ELF-1 (cell line): ENCODE data around the gene SEMA3B.
"Not testable (repeated sequence)": the region's sequence is repeated elsewhere in the genome, so short reads cannot be mapped to it uniquely, and the experiment has no call there.

ENCODE experiments used
- DNase-seq: peaks from one replicate; pipeline ENCODE4 v3.0.0-alpha.2; 2016; ENCODE audit warnings: low read depth, low spot score

SEMA3B gene

DNA sequence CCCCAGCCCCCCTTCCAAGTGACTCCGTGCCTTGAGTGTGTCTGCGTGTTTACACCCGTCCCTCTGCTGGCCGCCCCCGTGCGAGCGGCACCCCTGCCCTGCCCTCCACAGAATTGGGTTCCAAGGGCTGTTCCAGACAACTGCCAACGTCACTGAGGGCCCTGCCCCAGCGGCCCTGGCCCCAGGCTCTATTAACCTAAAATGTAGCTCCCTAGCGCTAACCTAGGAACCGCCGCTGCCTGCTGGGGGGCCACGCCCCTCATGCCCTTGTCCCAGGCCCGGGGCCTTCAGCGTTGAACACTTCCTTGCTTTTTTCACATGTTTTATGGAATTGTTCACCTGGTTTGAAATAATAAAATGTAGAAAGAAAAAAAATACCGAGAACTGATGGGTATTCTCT, 10.0 kb upstream of the SEMA3B start:
- peak; percentile 28 for DNase-seq

- DNase-seq, result no peak
These were observed 9.4 kb upstream of the SEMA3B start for GRCh38 chr3:50259432-50260026.

DNA sequence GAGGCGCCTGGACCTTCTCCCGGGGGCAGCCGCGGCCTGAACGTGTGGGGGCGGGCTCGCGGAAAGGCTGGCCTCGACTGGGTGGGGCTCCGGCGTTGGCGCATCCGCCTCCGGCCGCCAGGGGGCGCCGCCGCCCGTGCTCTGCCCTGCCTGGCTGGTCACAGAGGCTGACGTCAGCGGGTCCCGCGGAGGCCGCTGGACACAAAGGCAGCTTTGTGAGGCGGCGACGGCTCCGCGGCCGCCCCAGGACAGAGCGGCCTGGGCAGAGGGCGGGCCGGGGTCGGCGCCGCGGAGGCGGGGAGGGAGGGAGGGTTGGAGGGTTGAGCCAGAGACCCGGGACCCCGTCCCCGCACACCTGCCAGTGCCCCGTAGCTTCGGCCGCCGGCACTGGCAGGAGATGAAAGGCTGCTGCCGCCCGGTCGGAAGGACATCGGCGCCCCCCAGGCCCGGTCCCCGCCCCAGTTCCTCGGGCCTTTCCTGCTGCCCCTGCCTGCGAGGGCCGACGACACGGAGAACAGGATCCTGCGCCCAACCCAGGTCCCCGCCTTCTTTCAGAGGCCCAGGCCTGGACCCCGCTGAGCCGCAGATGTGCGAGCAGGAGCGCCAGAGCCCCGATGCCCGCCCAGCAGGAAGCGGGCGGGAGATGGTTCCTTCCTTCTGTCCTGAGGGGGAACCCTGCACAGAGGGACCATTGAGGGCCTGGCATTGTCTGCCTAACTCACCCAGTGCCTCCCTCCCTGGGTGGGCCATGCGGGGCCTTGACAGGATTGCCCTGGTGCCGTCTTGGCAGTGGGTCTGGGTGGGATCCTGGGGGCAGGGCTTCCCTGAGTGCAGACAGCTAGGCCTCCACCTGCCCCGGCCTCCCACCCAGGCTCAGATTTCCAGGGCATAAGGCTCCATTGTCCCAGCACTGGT, 8.7 kb upstream of the SEMA3B start:
- DNase-seq, result peak; percentile 97

- no peak for DNase-seq
These were observed 8.0 kb upstream of the SEMA3B start for GRCh38 chr3:50260942-50261441.

DNA sequence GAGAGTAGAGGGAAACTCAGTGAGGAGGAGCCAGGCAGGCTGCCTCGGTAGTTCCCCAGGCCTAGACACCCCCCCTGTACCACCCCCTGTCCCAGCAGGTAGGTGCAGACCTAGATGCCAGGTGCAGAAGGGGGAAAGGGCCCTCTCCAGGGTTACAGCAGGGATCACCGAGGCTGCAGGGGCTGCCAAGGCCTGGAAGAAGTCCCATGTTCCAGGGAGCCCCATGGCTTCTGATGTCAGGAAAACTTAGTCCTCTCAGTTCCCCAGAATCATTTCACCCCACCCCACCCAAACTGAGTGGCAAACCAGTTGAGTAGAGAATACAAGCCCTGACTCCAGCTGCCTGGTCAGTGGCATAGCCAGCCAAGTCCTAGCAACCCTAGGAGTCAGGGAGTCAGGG, 7.4 kb upstream of the SEMA3B start:
- DNase-seq, result no peak

GRCh38 chr3:50262200-50262599, 6.7 kb upstream of the SEMA3B start:
- DNase-seq, result not testable (repeated sequence)

GRCh38 chr3:50262778-50263177, 6.2 kb upstream of the SEMA3B start:
- no peak for DNase-seq

DNA sequence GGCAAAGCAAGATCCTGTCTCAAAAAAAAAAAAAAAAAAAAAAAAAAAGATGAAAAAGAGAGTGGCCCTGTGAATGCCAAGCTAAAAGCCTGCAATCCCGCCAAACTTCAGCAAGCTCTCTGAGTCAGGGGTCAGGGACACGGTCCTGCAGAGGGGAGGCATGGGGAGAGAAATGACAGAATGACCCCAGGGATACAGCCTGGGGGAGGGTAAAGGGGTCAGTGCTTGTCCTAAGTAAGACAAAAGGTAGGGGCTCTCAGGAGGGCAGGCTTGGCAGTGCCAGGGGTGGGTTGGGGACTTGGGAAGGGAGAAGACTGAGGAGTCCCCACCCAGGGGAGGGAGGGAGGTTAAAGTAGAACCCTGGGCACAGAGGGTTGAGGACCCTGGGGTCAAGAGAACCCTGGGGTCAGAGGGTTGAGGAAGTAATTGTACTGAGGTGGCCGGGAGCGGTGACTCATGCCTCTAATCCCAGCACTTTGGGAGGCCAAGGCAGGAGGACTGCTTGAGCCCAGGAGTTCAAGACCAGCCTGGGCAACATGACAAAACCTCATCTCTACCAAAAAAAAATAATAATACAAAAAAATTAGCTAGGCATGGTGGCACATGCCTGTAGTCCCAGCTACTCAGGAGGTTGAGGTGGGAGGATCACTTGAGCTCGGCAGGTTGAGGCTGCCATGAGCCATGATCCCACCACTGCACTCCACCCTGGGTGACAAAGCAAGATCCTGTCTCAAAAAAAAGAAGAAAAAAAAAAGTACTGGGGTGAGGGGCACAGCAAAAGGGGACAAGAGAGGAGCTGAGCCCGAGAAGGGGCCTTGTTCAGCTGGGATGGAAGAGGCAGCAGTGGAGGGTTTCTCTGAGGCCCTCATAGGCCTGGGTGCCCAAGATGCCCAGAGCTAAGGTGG, 5.2 kb upstream of the SEMA3B start:
- DNase-seq, result no peak

GRCh38 chr3:50264383-50264963, 4.5 kb upstream of the SEMA3B start:
- peak; percentile 97 for DNase-seq

DNA sequence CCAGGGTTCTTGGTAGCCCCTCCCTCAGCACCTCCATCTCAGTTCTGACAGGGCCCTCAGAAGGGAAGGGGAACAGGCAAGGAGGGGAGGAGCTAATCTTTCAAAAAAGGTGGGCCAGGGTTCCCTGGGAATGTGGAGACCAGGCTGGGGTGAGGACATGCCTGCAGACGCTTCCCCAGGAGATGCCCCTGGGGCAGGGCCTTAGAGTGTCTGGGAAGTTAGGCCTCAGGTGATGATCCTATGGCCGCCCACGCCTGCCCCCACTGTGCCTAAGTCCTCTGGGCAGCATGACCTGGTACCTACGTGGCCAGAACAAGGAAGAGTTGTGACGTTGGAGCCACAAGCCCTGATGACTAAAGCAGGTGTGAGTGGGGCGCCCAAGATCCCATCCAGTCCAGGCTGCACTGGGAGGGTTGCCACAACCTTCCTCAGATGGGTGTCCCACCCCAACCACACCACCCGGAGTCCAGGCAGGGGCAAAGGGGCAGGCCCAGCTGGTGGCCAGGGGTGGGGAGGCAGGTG, 3.9 kb upstream of the SEMA3B start:
- DNase-seq, result no peak

DNA sequence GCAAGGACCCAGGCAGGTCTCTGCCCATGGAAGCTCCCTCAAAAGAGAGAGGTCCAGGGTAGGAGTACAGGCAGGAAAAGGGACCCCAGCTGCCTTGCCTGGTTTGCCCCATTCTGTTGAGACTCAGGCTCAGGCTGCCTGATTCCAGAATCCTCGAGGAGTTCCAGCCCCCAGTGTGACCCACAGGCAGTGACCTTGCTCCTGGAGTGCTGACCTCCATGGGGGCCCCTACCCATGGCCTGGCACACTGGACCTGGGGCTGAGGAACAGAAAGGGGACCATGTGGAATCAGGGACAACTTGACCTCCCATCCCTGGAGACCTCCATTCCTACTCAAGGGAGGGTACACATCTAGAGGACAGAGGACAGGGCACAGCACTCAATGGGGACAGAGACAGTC, 3.4 kb upstream of the SEMA3B start:
- no peak for DNase-seq

DNA sequence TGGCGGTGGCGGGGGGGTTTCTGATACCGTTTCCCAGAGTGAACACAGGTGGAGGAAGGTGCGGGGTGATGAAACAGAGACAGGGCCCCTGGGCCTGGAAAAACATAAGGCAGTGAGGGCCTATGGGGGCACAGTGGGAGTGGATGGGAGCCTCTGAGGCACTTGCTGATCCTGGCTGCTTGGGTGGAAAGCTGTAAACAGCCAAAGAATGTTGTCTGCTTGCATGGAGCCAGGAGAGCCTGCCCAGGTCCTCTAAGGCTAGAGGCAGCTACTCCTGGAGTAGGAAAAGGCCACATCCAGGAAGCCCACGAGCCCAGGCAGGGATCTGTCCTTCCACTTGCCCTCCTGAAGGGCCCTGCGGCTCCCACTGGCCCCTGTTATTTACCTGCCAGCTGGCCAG, 2.9 kb upstream of the SEMA3B start:
- peak; percentile 35 for DNase-seq

- no peak for DNase-seq
These were observed 2.1 kb upstream of the SEMA3B start for GRCh38 chr3:50266836-50267235.

- no peak for DNase-seq
These were observed 1.6 kb upstream of the SEMA3B start for GRCh38 chr3:50267280-50267913.

- DNase-seq, result no peak
These were observed 671 bp upstream of the SEMA3B start for GRCh38 chr3:50268276-50268675.

DNA sequence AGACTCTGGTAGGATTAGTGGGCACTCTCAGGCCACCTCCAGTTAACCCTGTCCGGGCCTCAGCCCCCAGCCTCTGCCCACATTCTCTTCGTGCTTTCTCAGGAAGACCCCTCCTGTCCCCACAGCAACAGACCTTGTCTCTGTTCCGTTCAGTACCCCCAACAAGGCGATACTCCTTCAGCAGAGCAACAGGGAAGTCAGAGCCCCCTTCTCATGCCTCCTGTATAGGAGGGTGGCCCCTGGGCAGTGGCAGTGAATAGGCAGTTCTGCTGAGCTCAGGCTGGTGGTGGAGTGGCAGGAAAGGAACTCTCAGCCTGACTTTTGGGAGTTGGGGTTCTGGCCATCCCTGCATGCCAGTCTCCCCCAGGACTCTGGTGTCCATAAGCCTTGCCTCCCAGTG, 513 bp downstream of the SEMA3B start:
- no peak for DNase-seq

DNA sequence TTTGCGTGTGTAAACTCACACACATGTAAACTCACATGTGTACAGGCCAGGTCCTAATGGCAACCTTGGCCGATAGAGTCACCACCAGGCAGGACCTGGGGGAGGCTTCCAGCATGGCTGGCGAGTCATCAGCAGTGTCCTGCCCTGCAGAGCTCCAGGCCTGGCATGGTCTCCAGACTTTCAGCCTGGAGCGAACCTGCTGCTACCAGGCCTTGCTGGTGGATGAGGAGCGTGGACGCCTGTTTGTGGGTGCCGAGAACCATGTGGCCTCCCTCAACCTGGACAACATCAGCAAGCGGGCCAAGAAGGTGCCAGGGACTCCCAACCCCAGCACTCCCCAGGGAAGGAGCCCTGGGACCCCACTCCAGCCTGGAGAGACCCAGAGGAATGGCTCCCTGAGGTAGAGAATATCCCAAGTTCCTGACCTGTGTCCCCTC, 1.0 kb downstream of the SEMA3B start:
- no peak for DNase-seq

DNA sequence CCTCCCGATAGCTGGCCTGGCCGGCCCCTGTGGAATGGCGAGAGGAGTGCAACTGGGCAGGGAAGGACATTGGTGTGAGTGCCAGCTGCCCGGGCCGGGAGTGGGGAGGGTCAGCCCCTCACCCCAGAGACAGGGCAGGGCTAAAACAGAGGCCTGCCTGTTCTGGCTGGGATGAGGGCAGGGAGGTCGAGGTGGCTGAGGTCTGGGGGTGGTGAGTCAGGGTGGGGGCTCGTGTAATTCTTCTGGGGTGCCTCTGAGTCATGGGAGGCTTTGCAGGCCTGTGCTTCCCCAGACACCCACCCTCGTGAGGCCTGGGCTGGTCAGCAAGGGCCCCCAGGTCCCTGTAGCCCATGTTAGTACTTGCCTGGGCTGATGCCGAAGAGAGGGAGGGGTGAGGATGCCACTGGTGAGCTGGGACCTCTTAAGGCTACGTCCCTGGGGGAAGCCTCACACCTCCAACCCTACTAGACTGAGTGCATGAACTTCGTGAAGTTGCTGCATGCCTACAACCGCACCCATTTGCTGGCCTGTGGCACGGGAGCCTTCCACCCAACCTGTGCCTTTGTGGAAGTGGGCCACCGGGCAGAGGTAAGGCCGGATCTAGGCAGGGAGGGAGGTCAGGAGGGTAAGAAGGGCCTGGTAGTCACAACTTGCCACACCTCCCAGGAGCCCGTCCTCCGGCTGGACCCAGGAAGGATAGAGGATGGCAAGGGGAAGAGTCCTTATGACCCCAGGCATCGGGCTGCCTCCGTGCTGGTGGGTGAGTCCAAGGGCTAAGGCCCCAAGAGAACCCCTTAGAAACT, 1.7 kb downstream of the SEMA3B start:
- DNase-seq, result no peak

- DNase-seq, result peak; percentile 39
These were observed 2.5 kb downstream of the SEMA3B start for GRCh38 chr3:50271314-50271936.

GRCh38 chr3:50272538-50272910, 3.6 kb downstream of the SEMA3B start:
- DNase-seq, result not testable (repeated sequence)
